ENCODE data around the gene MAP1A.
A peak's percentile ranks its signal among the peaks of the same experiment; 100 is the strongest.

MAP1A gene

GRCh38 chr15:43517354-43518196, at the start of gene MAP1A:
Gene MAP1A (plus strand): TSS chr15:43517608. CDS start chr15:43521474, 3,866 bp downstream.
- no peak for DNase-seq

GRCh38 chr15:43469867-43470266, 47.5 kb upstream of the MAP1A start:
- no peak for DNase-seq

- DNase-seq, result no peak
Measured at GRCh38 chr15:43471975-43472374, 45.4 kb upstream of the MAP1A start.

- no peak for DNase-seq
Measured at GRCh38 chr15:43473885-43474284, 43.5 kb upstream of the MAP1A start.

GRCh38 chr15:43483297-43484128, 33.9 kb upstream of the MAP1A start:
- DNase-seq, result no peak

GRCh38 chr15:43484455-43484854, 33.0 kb upstream of the MAP1A start:
- DNase-seq, result no peak

GRCh38 chr15:43487271-43487895, 30.0 kb upstream of the MAP1A start:
- no peak for DNase-seq

- no peak for DNase-seq
Measured at GRCh38 chr15:43488790-43489189, 28.6 kb upstream of the MAP1A start.

GRCh38 chr15:43489191-43489590, 28.2 kb upstream of the MAP1A start:
- DNase-seq, result no peak

GRCh38 chr15:43492266-43492665, 25.1 kb upstream of the MAP1A start:
- DNase-seq, result no peak

GRCh38 chr15:43492673-43493601, 24.5 kb upstream of the MAP1A start, which contains the start of gene TP53BP1:
Gene TP53BP1 (minus strand): TSS chr15:43493156. CDS start chr15:43493043, 113 bp downstream.
- DNase-seq, result peak; percentile 95

GRCh38 chr15:43493703-43494472, 23.5 kb upstream of the MAP1A start:
- DNase-seq, result no peak

- DNase-seq, result no peak
Measured at GRCh38 chr15:43498990-43499389, 18.4 kb upstream of the MAP1A start.

- no peak for DNase-seq
Measured at GRCh38 chr15:43499635-43500034, 17.8 kb upstream of the MAP1A start.

GRCh38 chr15:43505738-43506137, 11.7 kb upstream of the MAP1A start:
- no peak for DNase-seq

- no peak for DNase-seq
Measured at GRCh38 chr15:43508421-43508820, 9.0 kb upstream of the MAP1A start.

- DNase-seq, result no peak
Measured at GRCh38 chr15:43508991-43509659, 8.3 kb upstream of the MAP1A start.

GRCh38 chr15:43509660-43510199, 7.7 kb upstream of the MAP1A start:
- DNase-seq, result no peak

GRCh38 chr15:43510200-43511011, 7.0 kb upstream of the MAP1A start:
- peak; percentile 99 for DNase-seq

Measured in CD4-positive, alpha-beta T cell treated with Interferon gamma for 1 hour (primary cell).